Uterus (tissue), 2 donors: ENCODE data around the gene LRP4.

Experiments
- CTCF ChIP-seq, 4 experiments: fragments of 200-600 bp in 2 of 4; fragments of 450-650 bp in 2 of 4; sonication (generic) in 2 of 4; IDR thresholded peaks; one replicate each; pipeline ENCODE4 v1.5.1; 2016 to 2019; ENCODE audit warnings: antibody characterized with exemption in 4 of 4, mild to moderate bottlenecking in 2 of 4, moderate library complexity in 1 of 4
- POLR2A ChIP-seq, 2 donors: fragments of 450-650 bp; IDR thresholded peaks; one replicate each; pipeline ENCODE4 v1.6.1; 2016; ENCODE audit warnings: antibody characterized with exemption in 2 of 2, mild to moderate bottlenecking in 1 of 2, moderate library complexity in 1 of 2

- TF ChIP-seq CTCF (IDR thresholded peaks at IDR 0.05): no peak
- TF ChIP-seq POLR2A (IDR thresholded peaks at IDR 0.05): no peak
Observed at GRCh38 chr11:46890665-46891064, 27.7 kb downstream of the LRP4 start.
